Keratinocyte (primary cell): ENCODE data around the gene MN1. TPM values are rescaled to one million over a fixed set of nuclear protein-coding genes. Genes with fewer than 3 reads are reported as not detected.

Experiments
- DNase-seq: peaks from one replicate; pipeline ENCODE4 v3.0.0-alpha.2; 2011; ENCODE audit warnings: low read depth, missing footprints, low spot score
- FAIRE-seq: peaks from 2 replicates; lab custom pipeline; 2011; peaks lifted over from hg19 to GRCh38; lab: Jason Lieb, UNC
- H2AFZ ChIP-seq: 2 replicates; pipeline ENCODE4 v1.6.0; 2012; ENCODE audit warnings: low read length, control low read depth, inconsistent platforms; ENCODE audit not compliant: control insufficient read depth
- H3K27ac ChIP-seq: 2 replicates; pipeline ENCODE4 v1.5.1; 2011; ENCODE audit warnings: low read length; ENCODE audit not compliant: control insufficient read depth, insufficient read depth
- H3K27me3 ChIP-seq: 3 replicates; pipeline ENCODE4 v1.6.0; 2011; ENCODE audit warnings: low read length; ENCODE audit not compliant: control insufficient read depth, insufficient read depth; ENCODE audit errors: extremely low read depth
- H3K36me3 ChIP-seq, 2 experiments: 2 replicates in 1 of 2; 3 replicates in 1 of 2; pipeline ENCODE4 v1.5.1; 2011; ENCODE audit warnings: low read length in 2 of 2, mild to moderate bottlenecking in 1 of 2; ENCODE audit not compliant: control insufficient read depth in 2 of 2, insufficient read depth in 2 of 2; ENCODE audit errors: extremely low read depth in 1 of 2
- H3K4me1 ChIP-seq: 3 replicates; pipeline ENCODE4 v1.5.1; 2011; ENCODE audit warnings: low read length; ENCODE audit not compliant: control insufficient read depth, insufficient read depth; ENCODE audit errors: extremely low read depth
- H3K4me2 ChIP-seq: 3 replicates; pipeline ENCODE4 v1.6.0; 2011; ENCODE audit warnings: low read depth, low read length; ENCODE audit not compliant: control insufficient read depth, insufficient read depth; ENCODE audit errors: extremely low read depth
- H3K4me3 ChIP-seq, 3 experiments: fragments of 200-600 bp in 1 of 3; sonication (generic) in 1 of 3; 2 replicates in 2 of 3; 3 replicates in 1 of 3; pipeline ENCODE4 v1.5.1; 2011 to 2016; ENCODE audit warnings: low read length in 3 of 3, mild to moderate bottlenecking in 3 of 3, control low read depth in 2 of 3, inconsistent platforms in 1 of 3, low read depth in 1 of 3, mixed read lengths in 1 of 3, mixed run types in 1 of 3, moderate library complexity in 1 of 3; ENCODE audit not compliant: control insufficient read depth in 2 of 3, insufficient read depth in 2 of 3; ENCODE audit errors: extremely low read depth in 1 of 3
- H3K79me2 ChIP-seq: 2 replicates; pipeline ENCODE4 v1.6.0; 2012; ENCODE audit warnings: low read length; ENCODE audit not compliant: control insufficient read depth, insufficient read depth
- H3K9ac ChIP-seq: 3 replicates; pipeline ENCODE4 v1.6.0; 2011; ENCODE audit warnings: low read length; ENCODE audit not compliant: control insufficient read depth, insufficient read depth; ENCODE audit errors: extremely low read depth
- H3K9me1 ChIP-seq: 3 replicates; pipeline ENCODE4 v1.6.0; 2011; ENCODE audit warnings: low read length; ENCODE audit not compliant: control insufficient read depth, insufficient read depth; ENCODE audit errors: extremely low read depth
- H3K9me3 ChIP-seq: 2 replicates; pipeline ENCODE4 v1.5.1; 2012; ENCODE audit warnings: low read depth, low read length; ENCODE audit not compliant: control insufficient read depth
- H4K20me1 ChIP-seq: 3 replicates; pipeline ENCODE4 v1.6.0; 2011; ENCODE audit warnings: low read length; ENCODE audit not compliant: control insufficient read depth, insufficient read depth; ENCODE audit errors: extremely low read depth
- CTCF ChIP-seq, 3 experiments: IDR thresholded peaks in 1 of 3; conservative IDR thresholded peaks in 1 of 3; optimal IDR thresholded peaks in 1 of 3; 2 replicates in 2 of 3; 3 replicates in 1 of 3; pipeline versions ENCODE3 to v1.5.1; 2011; ENCODE audit warnings: low read length in 3 of 3, mild to moderate bottlenecking in 3 of 3, moderate library complexity in 2 of 3, control low read depth in 1 of 3, inconsistent platforms in 1 of 3; ENCODE audit not compliant: insufficient read depth in 2 of 3; ENCODE audit errors: extremely low read depth in 1 of 3
- EZH2 ChIP-seq: IDR thresholded peaks from one replicate; pipeline ENCODE4 v1.6.1; 2012; ENCODE audit warnings: inconsistent platforms, mild to moderate bottlenecking, low read length, moderate library complexity
- dilution Hi-C: fragments of 300-500 bp; cut with MboI; formaldehyde crosslinking; loops from one replicate; pipeline ENCODE4 v1.7.0; 2020; ENCODE audit warnings: low sequenced_read_pairs; ENCODE audit not compliant: extremely low pct_ligation_motif_present
- polyA plus RNA-seq, 5 experiments: library from polyadenylated mRNA; depleted of rRNA in 3 of 5; stranded (reverse) in 3 of 5; stranded (forward) in 1 of 5; unstranded in 1 of 5; fragments of >200 nt; gene quantifications; 1 replicate in 1 of 5; 2 replicates in 3 of 5; 3 replicates in 1 of 5; pipeline versions ENCODE4 v1.2.1 to v1.2.3, GENCODE V29; 2011 to 2012; ENCODE audit warnings: missing spikeins in 2 of 5, low read depth in 1 of 5, low replicate concordance in 1 of 5

The MN1 gene
- polyA plus RNA-seq, 1 donor (not counting 4 experiments of a cell fraction or from before 2014, with no cell fraction given): 2.2 TPM

- H3K27me3 ChIP-seq: no peaks in the 10 kb centered on the region
- no peak for TF ChIP-seq EZH2
- TF ChIP-seq CTCF (optimal IDR thresholded peaks at IDR 0.05 in 1 of 3, IDR thresholded peaks at IDR 0.05 in 1 of 3, conservative IDR thresholded peaks at IDR 0.05 in 1 of 3; ENCODE audit: extremely low read depth in 1 of 3, insufficient read depth in 2 of 3, low read length in 3 of 3): no peak
- H3K9me3 ChIP-seq: no peaks in the 10 kb centered on the region
- H3K79me2 ChIP-seq: no peaks in the 10 kb centered on the region
- H3K9ac ChIP-seq: no peak overlapping the region
- dilution Hi-C loops: no loop called here
- H3K4me1 ChIP-seq: no peaks in the 10 kb centered on the region
- DNase-seq: no peak
- no peak overlapping the region for H3K4me3 ChIP-seq
- no peaks in the 10 kb centered on the region for H3K9me1 ChIP-seq
- no peak overlapping the region for H2AFZ ChIP-seq
- peaks cover 18 to 22% of the 10 kb centered on the region in 2 experiments for H3K36me3 ChIP-seq
- H4K20me1 ChIP-seq: no peaks in the 10 kb centered on the region
- H3K27ac ChIP-seq: no peak overlapping the region
- no peak overlapping the region for H3K4me2 ChIP-seq
- FAIRE-seq: no peak
These were observed 44.7 kb upstream of the MN1 start for GRCh38 chr22:27846248-27846757.

DNA sequence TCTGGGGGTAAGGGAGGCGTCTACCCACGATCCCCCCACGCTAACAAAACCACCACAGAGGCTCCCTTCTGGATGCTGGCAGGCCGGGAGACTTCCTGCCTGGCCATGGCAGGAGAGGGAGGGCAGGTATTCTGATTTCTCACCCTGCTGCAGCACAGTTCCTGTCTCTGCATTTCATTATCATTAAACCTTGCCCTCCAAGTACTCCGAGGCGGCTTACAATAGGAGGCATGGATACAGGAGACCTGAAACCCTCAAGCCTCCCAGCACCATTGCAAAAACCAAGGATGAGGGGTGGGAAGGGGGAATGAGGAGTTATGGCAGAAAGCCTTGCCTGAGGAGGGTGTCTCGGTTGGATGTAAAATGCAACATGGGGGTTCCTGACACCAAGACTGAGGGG is 44.1 kb upstream of the MN1 start:
- peaks cover 13 to 20% of the 10 kb centered on the region in 2 experiments for H3K36me3 ChIP-seq
- H3K27me3 ChIP-seq: no peaks in the 10 kb centered on the region
- no peak overlapping the region for H2AFZ ChIP-seq
- DNase-seq (no peak), FAIRE-seq (no peak)
- no peak overlapping the region for H3K27ac ChIP-seq
- no peak overlapping the region for H3K4me2 ChIP-seq
- no peaks in the 10 kb centered on the region for H3K79me2 ChIP-seq
- H3K4me1 ChIP-seq: no peaks in the 10 kb centered on the region
- H3K4me3 ChIP-seq: no peak overlapping the region
- dilution Hi-C loops: no loop called here
- H3K9me3 ChIP-seq: no peaks in the 10 kb centered on the region
- H3K9me1 ChIP-seq: no peaks in the 10 kb centered on the region
- no peak for TF ChIP-seq CTCF (optimal IDR thresholded peaks at IDR 0.05 in 1 of 3, IDR thresholded peaks at IDR 0.05 in 1 of 3, conservative IDR thresholded peaks at IDR 0.05 in 1 of 3; ENCODE audit: extremely low read depth in 1 of 3, insufficient read depth in 2 of 3, low read length in 3 of 3)
- no peak for TF ChIP-seq EZH2
- no peaks in the 10 kb centered on the region for H4K20me1 ChIP-seq
- no peak overlapping the region for H3K9ac ChIP-seq
